SK-N-SH (cell line): ENCODE results near the gene CD209. TPM values are rescaled to one million over a fixed set of nuclear protein-coding genes. Genes with fewer than 3 reads are reported as not detected.

ENCODE experiments used
- CTCF ChIA-PET: fragments of 300-600, 350-600 bp; formaldehyde crosslinking; extraction: SDS; loops from one replicate; lab custom pipeline; 2021; lab: Yijun Ruan, JAX
- POLR2A ChIA-PET: fragments of 350-600 bp; sonication (Branson Sonifier 250); formaldehyde crosslinking; extraction: SDS; loops from one replicate; lab custom pipeline; 2020; ENCODE audit warnings: antibody characterized with exemption, inconsistent platforms; lab: Yijun Ruan, JAX
- DNase-seq: peaks from one replicate; pipeline ENCODE4 v3.0.0; 2012
- H2AFZ ChIP-seq: fragments of 200-600 bp; sonication (generic); 2 replicates; pipeline ENCODE4 v1.8.1; 2016; ENCODE audit warnings: antibody characterized with exemption, mild to moderate bottlenecking, low read depth
- H3F3A ChIP-seq: fragments of 200-600 bp; sonication (generic); replicated peaks from 2 replicates; pipeline ENCODE3; 2016; ENCODE audit warnings: antibody characterized with exemption, mild to moderate bottlenecking; ENCODE audit not compliant: insufficient read depth
- H3K27ac ChIP-seq, 2 experiments: fragments of 200-500 bp in 1 of 2; fragments of 200-600 bp in 1 of 2; sonication (Bioruptor generic) in 1 of 2; sonication (generic), shearing (Covaris generic) in 1 of 2; 2 replicates each; pipeline versions ENCODE4 v1.5.1 to v1.6.1; 2014 to 2016; ENCODE audit warnings: low read depth in 2 of 2, inconsistent platforms in 1 of 2, low read length in 1 of 2, mild to moderate bottlenecking in 1 of 2, mixed read lengths in 1 of 2
- H3K27me3 ChIP-seq: fragments of 200-600 bp; sonication (generic), shearing (Covaris generic); 2 replicates; pipeline ENCODE4 v1.6.1; 2016; ENCODE audit warnings: mixed run types; ENCODE audit not compliant: insufficient read depth
- H3K36me3 ChIP-seq, 2 experiments: fragments of 200-500 bp in 1 of 2; fragments of 200-600 bp in 1 of 2; sonication (Bioruptor generic) in 1 of 2; sonication (generic) in 1 of 2; replicated peaks in 1 of 2; 2 replicates each; pipeline versions ENCODE3 to v1.5.1; 2014 to 2016; ENCODE audit warnings: low read length in 1 of 2, mild to moderate bottlenecking in 1 of 2; ENCODE audit not compliant: insufficient read depth in 2 of 2, control insufficient read depth in 1 of 2
- H3K4me1 ChIP-seq, 2 experiments: fragments of 200-500 bp in 1 of 2; fragments of 200-600 bp in 1 of 2; sonication (Bioruptor generic) in 1 of 2; sonication (generic), shearing (Covaris generic) in 1 of 2; 2 replicates each; pipeline versions ENCODE4 v1.5.1 to v1.6.1; 2014 to 2016; ENCODE audit warnings: low read depth in 1 of 2, low read length in 1 of 2, mixed run types in 1 of 2; ENCODE audit not compliant: insufficient read depth in 2 of 2, control insufficient read depth in 1 of 2
- H3K4me2 ChIP-seq: fragments of 200-600 bp; sonication (generic), shearing (Covaris generic); 2 replicates; pipeline ENCODE4 v1.6.1; 2017; ENCODE audit warnings: mixed run types
- H3K4me3 ChIP-seq, 2 experiments: fragments of 200-500 bp in 1 of 2; fragments of 200-600 bp in 1 of 2; sonication (Bioruptor generic) in 1 of 2; sonication (generic), shearing (Covaris generic) in 1 of 2; 2 replicates each; pipeline versions ENCODE4 v1.5.1 to v1.8.1; 2014 to 2016; ENCODE audit warnings: low read depth in 2 of 2, inconsistent platforms in 1 of 2, low read length in 1 of 2, mild to moderate bottlenecking in 1 of 2, mixed read lengths in 1 of 2, moderate library complexity in 1 of 2
- H3K79me2 ChIP-seq: fragments of 200-600 bp; sonication (generic); 2 replicates; pipeline ENCODE4 v1.8.1; 2017; ENCODE audit warnings: mild to moderate bottlenecking; ENCODE audit not compliant: insufficient read depth
- H3K9ac ChIP-seq: fragments of 200-600 bp; sonication (generic); 2 replicates; pipeline ENCODE4 v1.6.1; 2017; ENCODE audit warnings: mixed run types
- H3K9me2 ChIP-seq: fragments of 200-600 bp; sonication (generic); 2 replicates; pipeline ENCODE4 v1.6.1; 2017; ENCODE audit warnings: mixed run types
- H3K9me3 ChIP-seq: fragments of 200-600 bp; sonication (generic); 2 replicates; pipeline ENCODE4 v1.6.1; 2017; ENCODE audit warnings: mixed run types, mild to moderate bottlenecking, moderate library complexity
- H4K20me1 ChIP-seq: fragments of 200-600 bp; sonication (generic); 2 replicates; pipeline ENCODE4 v1.6.1; 2017; ENCODE audit warnings: mild to moderate bottlenecking, mixed run types; ENCODE audit not compliant: insufficient read depth
- EP300 ChIP-seq, 2 experiments: IDR thresholded peaks; 2 replicates each; pipeline versions ENCODE4 v1.4.0 to v1.6.1; 2012; ENCODE audit warnings: borderline replicate concordance in 1 of 2, low read depth in 1 of 2, low read length in 1 of 2
- FOXJ3 ChIP-seq: sonication (generic); formaldehyde crosslinking; IDR thresholded peaks from 2 replicates; pipeline ENCODE4 v1.5.1; 2020; ENCODE audit warnings: mild to moderate bottlenecking, missing genetic modification reagents
- GABPA ChIP-seq: IDR thresholded peaks from 2 replicates; pipeline ENCODE4 v1.4.0; 2012; ENCODE audit warnings: low read depth, mild to moderate bottlenecking
- JUND ChIP-seq: IDR thresholded peaks from 2 replicates; pipeline ENCODE4 v1.4.0; 2012
- NFIC ChIP-seq: IDR thresholded peaks from 2 replicates; pipeline ENCODE4 v1.4.0; 2012; ENCODE audit warnings: borderline replicate concordance
- NRF1 ChIP-seq: IDR thresholded peaks from 2 replicates; pipeline ENCODE4 v1.6.1; 2012; ENCODE audit warnings: low read depth, mild to moderate bottlenecking, low read length
- POLR2AphosphoS5 ChIP-seq: IDR thresholded peaks from 2 replicates; pipeline ENCODE4 v1.6.1; 2012; ENCODE audit warnings: low read depth, low read length
- RAD21 ChIP-seq: IDR thresholded peaks from 2 replicates; pipeline ENCODE4 v1.6.1; 2012; ENCODE audit warnings: mild to moderate bottlenecking, low read length
- RCOR1 ChIP-seq: fragments of 150-350 bp; IDR thresholded peaks from 2 replicates; pipeline ENCODE4 v1.6.1; 2017; ENCODE audit warnings: antibody characterized with exemption, low read length
- SIN3A ChIP-seq: IDR thresholded peaks from 2 replicates; pipeline ENCODE4 v1.6.1; 2012; ENCODE audit warnings: low read depth, mild to moderate bottlenecking, low read length, moderate library complexity, borderline replicate concordance
- TAF1 ChIP-seq: IDR thresholded peaks from 2 replicates; pipeline ENCODE4 v1.6.1; 2012; ENCODE audit warnings: low read depth, mild to moderate bottlenecking, low read length, moderate library complexity, borderline replicate concordance
- TCF12 ChIP-seq: IDR thresholded peaks from 2 replicates; pipeline ENCODE4 v1.4.0; 2012
- TEAD4 ChIP-seq: IDR thresholded peaks from 2 replicates; pipeline ENCODE4 v1.4.0; 2012; ENCODE audit warnings: mild to moderate bottlenecking, borderline replicate concordance; ENCODE audit not compliant: insufficient read depth
- YY1 ChIP-seq: IDR thresholded peaks from 2 replicates; pipeline ENCODE4 v1.4.0; 2012; ENCODE audit warnings: low read depth, mild to moderate bottlenecking
- WGBS: methylation state at CpG from one replicate; pipeline ENCODE4 v1.1.6; 2017; ENCODE audit warnings: low lambda C conversion rate; 5-methylcytosine and 5-hydroxymethylcytosine counted together
- polyA plus RNA-seq, 3 experiments: library from polyadenylated mRNA; depleted of rRNA; stranded (reverse); fragments of >200 nt; gene quantifications; 2 replicates each; pipeline ENCODE4 v1.2.3, GENCODE V29; 2012
- TF ChIP-seq, protein P1 (sequence below): IDR thresholded peaks from 2 replicates; pipeline ENCODE4; 2012
- TF ChIP-seq, protein P2 (sequence below): fragments of 200-600 bp; sonication (generic); IDR thresholded peaks from 2 replicates; pipeline ENCODE4 v1.6.1; 2017; ENCODE audit warnings: antibody characterized with exemption, mild to moderate bottlenecking, moderate library complexity
- TF ChIP-seq, protein P3 (sequence below): IDR thresholded peaks from 2 replicates; pipeline ENCODE4 v1.4.0; 2012; ENCODE audit warnings: low read depth, borderline replicate concordance

CD209 gene
- polyA plus RNA-seq, 1 of the 3 experiments (the other 2 are of a cell fraction), result not detected

DNA sequence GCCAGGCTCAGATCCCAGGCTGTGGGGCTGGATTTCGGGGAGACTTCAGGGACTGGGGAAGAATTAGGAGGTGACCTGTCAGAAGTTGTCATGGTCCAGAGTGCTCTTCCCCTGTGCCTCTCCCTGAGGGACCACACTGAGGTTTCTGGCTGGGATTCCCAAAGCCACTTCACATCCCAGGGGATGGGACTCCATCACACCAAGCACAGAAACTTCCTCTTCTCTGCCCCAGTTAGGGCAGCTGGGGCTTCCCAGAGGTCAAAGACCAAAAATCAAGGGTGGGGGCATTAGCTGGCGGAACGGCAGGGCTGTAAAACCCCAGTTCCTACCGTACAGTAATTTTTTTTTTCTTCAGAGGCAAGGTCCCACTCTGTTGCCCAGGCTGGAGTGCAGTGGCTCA, 52.8 kb downstream of the CD209 start:
- Histone ChIP-seq H3K9ac (no peak overlapping the region), H3K4me3 (no peak overlapping the region), H3K9me3 (no peaks in the 10 kb centered on the region), H3F3A (no peaks in the 10 kb centered on the region), H3K79me2 (no peaks in the 10 kb centered on the region), H3K27me3 (peaks cover 63% of the 10 kb centered on the region), H3K4me2 (no peak overlapping the region), H3K9me2 (no peaks in the 10 kb centered on the region), H3K36me3 (no peaks in the 10 kb centered on the region), H2AFZ (no peak overlapping the region), H3K27ac (no peak overlapping the region), H3K4me1 (no peaks in the 10 kb centered on the region), H4K20me1 (no peaks in the 10 kb centered on the region)
- ChIA-PET CTCF (no interaction called here), POLR2A (interaction anchor here (0.7 kb wide), 1 partner anchor 641 kb away, joined by 3 read pairs; no protein-coding TSS in a partner anchor)
- DNase-seq, result no peak
- TF ChIP-seq POLR2AphosphoS5 (no peak), JUND (no peak), NFIC (no peak), TEAD4 (no peak), TAF1 (no peak), FOXJ3 (no peak), TCF12 (no peak), YY1 (no peak), EP300 (IDR thresholded peaks at IDR 0.05; ENCODE audit: borderline replicate concordance in 1 of 2, low read depth in 1 of 2, low read length in 1 of 2) (no peak), GABPA (no peak), RCOR1 (no peak), SIN3A (no peak), NRF1 (no peak), RAD21 (no peak)
- TF ChIP-seq, protein P1, sequence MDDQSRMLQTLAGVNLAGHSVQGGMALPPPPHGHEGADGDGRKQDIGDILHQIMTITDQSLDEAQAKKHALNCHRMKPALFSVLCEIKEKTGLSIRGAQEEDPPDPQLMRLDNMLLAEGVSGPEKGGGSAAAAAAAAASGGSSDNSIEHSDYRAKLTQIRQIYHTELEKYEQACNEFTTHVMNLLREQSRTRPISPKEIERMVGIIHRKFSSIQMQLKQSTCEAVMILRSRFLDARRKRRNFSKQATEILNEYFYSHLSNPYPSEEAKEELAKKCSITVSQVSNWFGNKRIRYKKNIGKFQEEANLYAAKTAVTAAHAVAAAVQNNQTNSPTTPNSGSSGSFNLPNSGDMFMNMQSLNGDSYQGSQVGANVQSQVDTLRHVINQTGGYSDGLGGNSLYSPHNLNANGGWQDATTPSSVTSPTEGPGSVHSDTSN, result no peak
- TF ChIP-seq, protein P2, sequence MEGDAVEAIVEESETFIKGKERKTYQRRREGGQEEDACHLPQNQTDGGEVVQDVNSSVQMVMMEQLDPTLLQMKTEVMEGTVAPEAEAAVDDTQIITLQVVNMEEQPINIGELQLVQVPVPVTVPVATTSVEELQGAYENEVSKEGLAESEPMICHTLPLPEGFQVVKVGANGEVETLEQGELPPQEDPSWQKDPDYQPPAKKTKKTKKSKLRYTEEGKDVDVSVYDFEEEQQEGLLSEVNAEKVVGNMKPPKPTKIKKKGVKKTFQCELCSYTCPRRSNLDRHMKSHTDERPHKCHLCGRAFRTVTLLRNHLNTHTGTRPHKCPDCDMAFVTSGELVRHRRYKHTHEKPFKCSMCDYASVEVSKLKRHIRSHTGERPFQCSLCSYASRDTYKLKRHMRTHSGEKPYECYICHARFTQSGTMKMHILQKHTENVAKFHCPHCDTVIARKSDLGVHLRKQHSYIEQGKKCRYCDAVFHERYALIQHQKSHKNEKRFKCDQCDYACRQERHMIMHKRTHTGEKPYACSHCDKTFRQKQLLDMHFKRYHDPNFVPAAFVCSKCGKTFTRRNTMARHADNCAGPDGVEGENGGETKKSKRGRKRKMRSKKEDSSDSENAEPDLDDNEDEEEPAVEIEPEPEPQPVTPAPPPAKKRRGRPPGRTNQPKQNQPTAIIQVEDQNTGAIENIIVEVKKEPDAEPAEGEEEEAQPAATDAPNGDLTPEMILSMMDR, result no peak
- TF ChIP-seq, protein P3, sequence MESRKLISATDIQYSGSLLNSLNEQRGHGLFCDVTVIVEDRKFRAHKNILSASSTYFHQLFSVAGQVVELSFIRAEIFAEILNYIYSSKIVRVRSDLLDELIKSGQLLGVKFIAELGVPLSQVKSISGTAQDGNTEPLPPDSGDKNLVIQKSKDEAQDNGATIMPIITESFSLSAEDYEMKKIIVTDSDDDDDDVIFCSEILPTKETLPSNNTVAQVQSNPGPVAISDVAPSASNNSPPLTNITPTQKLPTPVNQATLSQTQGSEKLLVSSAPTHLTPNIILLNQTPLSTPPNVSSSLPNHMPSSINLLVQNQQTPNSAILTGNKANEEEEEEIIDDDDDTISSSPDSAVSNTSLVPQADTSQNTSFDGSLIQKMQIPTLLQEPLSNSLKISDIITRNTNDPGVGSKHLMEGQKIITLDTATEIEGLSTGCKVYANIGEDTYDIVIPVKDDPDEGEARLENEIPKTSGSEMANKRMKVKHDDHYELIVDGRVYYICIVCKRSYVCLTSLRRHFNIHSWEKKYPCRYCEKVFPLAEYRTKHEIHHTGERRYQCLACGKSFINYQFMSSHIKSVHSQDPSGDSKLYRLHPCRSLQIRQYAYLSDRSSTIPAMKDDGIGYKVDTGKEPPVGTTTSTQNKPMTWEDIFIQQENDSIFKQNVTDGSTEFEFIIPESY, result no peak
- WGBS, result 0% methylated on average over 1 of the region's 4 CpGs
